Neural progenitor cell (in vitro differentiated cells): Measurements from ENCODE around the gene GBA3. TPM values are rescaled to one million over a fixed set of nuclear protein-coding genes. Genes with fewer than 3 reads are reported as not detected.
A peak's percentile ranks its signal among the peaks of the same experiment; 100 is the strongest.

Experiments used
- DNase-seq: peaks from one replicate; pipeline ENCODE4 v3.0.0-alpha.2; 2016; ENCODE audit warnings: low spot score
- H2AFZ ChIP-seq: fragments of 200-600 bp; sonication (generic); replicated peaks from 2 replicates; pipeline ENCODE4 v1.6.1; 2016; ENCODE audit warnings: antibody characterized with exemption
- H3F3A ChIP-seq: fragments of 200-600 bp; sonication (generic); 2 replicates; pipeline ENCODE4 v1.6.1; 2016; ENCODE audit warnings: antibody characterized with exemption, low read depth
- H3K27ac ChIP-seq: fragments of 200-600 bp; sonication (generic); 2 replicates; pipeline ENCODE4 v1.5.1; 2016; ENCODE audit warnings: mild to moderate bottlenecking
- H3K27me3 ChIP-seq: fragments of 200-600 bp; sonication (generic); 2 replicates; pipeline ENCODE4 v1.6.1; 2016; ENCODE audit warnings: mild to moderate bottlenecking, moderate library complexity
- H3K36me3 ChIP-seq: fragments of 200-600 bp; sonication (generic); 2 replicates; pipeline ENCODE4 v1.5.1; 2016
- H3K4me1 ChIP-seq: fragments of 200-600 bp; sonication (generic); 2 replicates; pipeline ENCODE4 v1.6.1; 2016; ENCODE audit warnings: mixed run types
- H3K4me2 ChIP-seq: fragments of 200-600 bp; sonication (generic); 2 replicates; pipeline ENCODE4 v1.6.1; 2016
- H3K4me3 ChIP-seq: fragments of 200-600 bp; sonication (generic); 2 replicates; pipeline ENCODE4 v1.5.1; 2016
- H3K79me2 ChIP-seq: fragments of 200-600 bp; sonication (generic); 2 replicates; pipeline ENCODE4 v1.6.1; 2016; ENCODE audit warnings: low read depth
- H3K9ac ChIP-seq: fragments of 200-600 bp; sonication (generic); 2 replicates; pipeline ENCODE4 v1.6.1; 2016
- H3K9me3 ChIP-seq: fragments of 200-600 bp; sonication (generic); 2 replicates; pipeline ENCODE4 v1.5.1; 2016; ENCODE audit warnings: low read depth
- H4K20me1 ChIP-seq: fragments of 200-600 bp; sonication (generic); 2 replicates; pipeline ENCODE4 v1.6.1; 2016; ENCODE audit warnings: low read depth
- H3K27ac Mint-ChIP-seq: 3 replicates; pipeline ENCODE4 v1.8.0; 2021; ENCODE audit warnings: mixed read lengths
- H3K27me3 Mint-ChIP-seq: 2 replicates; pipeline ENCODE4 v1.8.0; 2022; ENCODE audit warnings: low read depth, mild to moderate bottlenecking, inconsistent platforms, moderate library complexity, mixed read lengths; ENCODE audit not compliant: insufficient read depth
- H3K36me3 Mint-ChIP-seq: 3 replicates; pipeline ENCODE4 v1.8.0; 2021; ENCODE audit warnings: mixed read lengths
- H3K4me1 Mint-ChIP-seq: 3 replicates; pipeline ENCODE4 v1.8.0; 2021; ENCODE audit warnings: mixed read lengths
- H3K4me3 Mint-ChIP-seq: 3 replicates; pipeline ENCODE4 v1.8.0; 2021; ENCODE audit warnings: mild to moderate bottlenecking, moderate library complexity, mixed read lengths
- H3K9me3 Mint-ChIP-seq: 3 replicates; pipeline ENCODE4 v1.8.0; 2020; ENCODE audit warnings: mixed read lengths
- CTCF ChIP-seq: fragments of 200-600 bp; sonication (generic); IDR thresholded peaks from 2 replicates; pipeline ENCODE4 v1.5.1; 2017; ENCODE audit warnings: antibody characterized with exemption, mild to moderate bottlenecking
- EZH2 ChIP-seq: fragments of 200-600 bp; sonication (generic); IDR thresholded peaks from 2 replicates; pipeline ENCODE4 v1.6.1; 2017; ENCODE audit warnings: antibody characterized with exemption, mild to moderate bottlenecking, moderate library complexity
- EZH2phosphoT487 ChIP-seq: fragments of 200-600 bp; sonication (generic); IDR thresholded peaks from 2 replicates; pipeline ENCODE4 v1.6.1; 2017; ENCODE audit warnings: antibody characterized with exemption
- total RNA-seq: library from RNA; depleted of rRNA; stranded (reverse); fragments of >200 nt; gene quantifications from 2 replicates; pipeline ENCODE4 v1.2.3, GENCODE V29; 2015; ENCODE audit warnings: low replicate concordance

GBA3 gene
- total RNA-seq, 1 donor from 2014 or later = not detected

DNA sequence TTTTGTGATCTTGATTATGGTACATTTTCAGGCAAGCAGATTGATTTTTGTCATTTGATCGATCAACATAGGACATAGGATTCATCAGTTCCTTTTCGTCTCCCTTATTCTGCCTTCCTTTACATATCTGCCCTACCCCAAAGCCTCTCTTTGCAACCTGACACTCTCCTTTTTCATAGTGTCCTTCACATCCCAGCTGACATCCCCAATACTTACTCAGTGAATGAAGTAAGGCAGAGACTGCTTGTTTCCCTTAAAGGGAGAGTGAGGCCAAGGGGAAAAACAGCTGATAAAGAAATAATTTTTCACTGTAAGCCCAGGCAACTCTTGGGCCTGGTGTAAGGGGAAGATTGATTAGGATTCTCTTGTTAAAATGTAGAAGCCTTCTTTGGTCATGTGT, 69.8 kb downstream of the GBA3 start:
- no peak overlapping the region for H3K27ac Mint-ChIP-seq
- TF ChIP-seq EZH2 = no peak
- TF ChIP-seq EZH2phosphoT487 = no peak
- no peak for TF ChIP-seq CTCF
- H3K9me3 Mint-ChIP-seq = no peaks in the 10 kb centered on the region

GRCh38 chr4:22764183-22764582, 71.4 kb downstream of the GBA3 start:
- TF ChIP-seq EZH2 (no peak), EZH2phosphoT487 (no peak), CTCF (no peak)
- no peak overlapping the region for H3K4me2 ChIP-seq
- H3K79me2 ChIP-seq = no peaks in the 10 kb centered on the region
- Mint-ChIP-seq H3K27ac (no peak overlapping the region), H3K36me3 (no peaks in the 10 kb centered on the region), H3K9me3 (no peaks in the 10 kb centered on the region), H3K4me3 (no peak overlapping the region), H3K4me1 (peaks cover 9% of the 10 kb centered on the region), H3K27me3 (no peaks in the 10 kb centered on the region)
- no peaks in the 10 kb centered on the region for H3K27me3 ChIP-seq
- no peak for DNase-seq
- no peaks in the 10 kb centered on the region for H3K36me3 ChIP-seq
- no peaks in the 10 kb centered on the region for H3F3A ChIP-seq
- H3K9me3 ChIP-seq = no peaks in the 10 kb centered on the region
- H3K27ac ChIP-seq = no peak overlapping the region
- no peak overlapping the region for H2AFZ ChIP-seq
- no peak overlapping the region for H3K4me3 ChIP-seq
- H3K4me1 ChIP-seq = peaks cover 11% of the 10 kb centered on the region
- no peak overlapping the region for H3K9ac ChIP-seq
- H4K20me1 ChIP-seq = no peaks in the 10 kb centered on the region

More for the DNA sequence above, 69.8 kb downstream of the GBA3 start:
- Histone ChIP-seq H3K27me3 (no peaks in the 10 kb centered on the region), H3K4me1 (peaks cover 11% of the 10 kb centered on the region), H3K4me3 (no peak overlapping the region), H3K27ac (no peak overlapping the region), H2AFZ (peak overlapping the region; percentile 57), H3K9ac (no peak overlapping the region), H3K4me2 (peak overlapping the region; percentile 15), H3K9me3 (no peaks in the 10 kb centered on the region), H3F3A (no peaks in the 10 kb centered on the region), H3K36me3 (no peaks in the 10 kb centered on the region), H4K20me1 (no peaks in the 10 kb centered on the region), H3K79me2 (no peaks in the 10 kb centered on the region)
- DNase-seq = peak; percentile 12
- Mint-ChIP-seq H3K4me3 (no peak overlapping the region), H3K36me3 (no peaks in the 10 kb centered on the region), H3K27me3 (no peaks in the 10 kb centered on the region), H3K4me1 (peaks cover 9% of the 10 kb centered on the region)

DNA sequence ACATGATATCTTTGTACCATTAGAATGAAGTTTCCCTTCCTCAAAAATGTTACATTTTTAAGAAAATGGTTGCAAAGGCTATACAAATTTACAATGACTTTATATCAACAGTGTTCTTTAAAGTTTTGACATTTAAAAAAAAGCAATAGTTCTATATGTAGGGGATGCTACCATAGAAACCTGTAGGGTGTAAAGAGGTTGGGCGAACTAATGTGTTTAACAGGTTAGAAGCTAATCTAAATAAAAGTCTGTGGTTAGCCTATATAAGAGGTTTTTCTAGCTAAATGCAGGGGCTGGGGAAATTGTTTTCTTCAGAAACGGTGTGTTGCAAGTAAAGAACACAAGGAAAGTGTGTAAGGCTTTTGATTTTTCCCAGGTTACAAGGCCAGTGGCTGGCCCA, 73.3 kb downstream of the GBA3 start:
- Histone ChIP-seq H3K27ac (no peak overlapping the region), H3K4me2 (no peak overlapping the region), H3K36me3 (no peaks in the 10 kb centered on the region), H3K4me3 (no peak overlapping the region), H3K4me1 (peaks cover 11% of the 10 kb centered on the region), H2AFZ (no peak overlapping the region), H3K9me3 (no peaks in the 10 kb centered on the region), H3F3A (no peaks in the 10 kb centered on the region), H3K9ac (no peak overlapping the region), H3K27me3 (no peaks in the 10 kb centered on the region), H3K79me2 (no peaks in the 10 kb centered on the region), H4K20me1 (no peaks in the 10 kb centered on the region)
- no peaks in the 10 kb centered on the region for H3K27me3 Mint-ChIP-seq
- TF ChIP-seq EZH2 = no peak
- no peak for TF ChIP-seq EZH2phosphoT487
- TF ChIP-seq CTCF = no peak
- H3K27ac Mint-ChIP-seq = no peak overlapping the region
- no peak overlapping the region for H3K4me3 Mint-ChIP-seq
- no peak for DNase-seq
- peaks cover 9% of the 10 kb centered on the region for H3K4me1 Mint-ChIP-seq
- no peaks in the 10 kb centered on the region for H3K9me3 Mint-ChIP-seq
- H3K36me3 Mint-ChIP-seq = no peaks in the 10 kb centered on the region
